ENCODE results near the gene THRB.

Gene THRB

GRCh38 chr3:24450160-24450907 lies 44.3 kb downstream of the THRB start:
- DNase-seq (ENCODE audit: low spot score): no peak
- Histone ChIP-seq H3K4me3 (no peak overlapping the region), H3K27ac (no peak overlapping the region)
- no peak for TF ChIP-seq CTCF (IDR thresholded peaks at IDR 0.05)

GRCh38 chr3:24447836-24448235 lies 46.8 kb downstream of the THRB start:
- TF ChIP-seq CTCF (IDR thresholded peaks at IDR 0.05): no peak
- Histone ChIP-seq H3K4me3 (no peak overlapping the region), H3K27ac (no peak overlapping the region)
- DNase-seq (ENCODE audit: low spot score): no peak

- TF ChIP-seq CTCF (IDR thresholded peaks at IDR 0.05): no peak
- H3K4me3 ChIP-seq: no peak overlapping the region
- DNase-seq (ENCODE audit: low spot score): no peak
- H3K27ac ChIP-seq: no peak overlapping the region
Observed at GRCh38 chr3:24446032-24446431, 48.6 kb downstream of the THRB start.

GRCh38 chr3:24443476-24443875 lies 51.2 kb downstream of the THRB start:
- no peak for TF ChIP-seq CTCF (IDR thresholded peaks at IDR 0.05)
- DNase-seq (ENCODE audit: low spot score): no peak
- H3K4me3 ChIP-seq: no peak overlapping the region
- no peak overlapping the region for H3K27ac ChIP-seq

GRCh38 chr3:24440760-24441464 lies 53.7 kb downstream of the THRB start:
- no peak for TF ChIP-seq CTCF (IDR thresholded peaks at IDR 0.05)
- Histone ChIP-seq H3K27ac (no peak overlapping the region), H3K4me3 (no peak overlapping the region)
- DNase-seq (ENCODE audit: low spot score): no peak

DNA sequence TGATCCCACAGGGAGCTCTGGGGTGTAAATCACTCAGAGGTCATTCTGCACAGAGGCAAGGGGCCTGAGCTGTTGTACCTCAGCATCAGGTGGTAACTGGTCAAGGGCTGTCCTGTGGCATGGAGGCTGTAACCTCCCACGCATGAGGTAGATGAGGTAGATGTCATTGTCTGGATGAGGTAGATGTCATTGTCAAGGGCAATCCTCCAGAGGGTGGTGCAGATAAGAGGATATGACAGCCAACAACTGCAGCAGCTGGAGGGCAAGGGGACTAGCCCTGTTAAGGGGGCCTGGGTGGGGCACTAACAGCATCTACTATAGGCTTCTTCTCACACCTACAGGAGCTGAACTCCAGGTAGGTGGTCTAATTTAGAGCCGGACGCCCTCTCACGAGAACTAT lies 55.6 kb downstream of the THRB start:
- TF ChIP-seq CTCF (IDR thresholded peaks at IDR 0.05): no peak
- DNase-seq (ENCODE audit: low spot score): no peak
- Histone ChIP-seq H3K4me3 (no peak overlapping the region), H3K27ac (no peak overlapping the region)

DNA sequence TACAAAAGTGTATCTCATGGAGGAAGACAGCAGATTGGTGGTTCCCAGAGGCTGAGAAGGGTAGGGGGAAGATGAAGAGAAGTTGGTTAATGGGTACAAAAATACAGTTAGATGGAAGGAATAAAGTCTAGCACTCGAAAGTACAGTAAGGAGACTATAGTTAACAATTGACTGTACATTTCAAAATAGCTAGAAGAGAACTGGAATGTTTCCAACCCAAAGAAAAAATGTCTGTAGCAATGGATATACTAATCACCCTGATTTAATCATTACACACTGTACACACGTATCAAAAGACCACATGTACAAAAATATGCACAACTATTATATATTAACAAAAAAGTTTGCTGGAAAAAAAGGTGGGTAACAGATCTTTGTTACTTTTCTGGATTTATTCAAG lies 57.3 kb downstream of the THRB start:
- H3K4me3 ChIP-seq: no peak overlapping the region
- no peak for DNase-seq (ENCODE audit: low spot score)
- no peak overlapping the region for H3K27ac ChIP-seq
- TF ChIP-seq CTCF (IDR thresholded peaks at IDR 0.05): no peak

All from coronary artery (tissue), 2 donors.